ENCODE results near the gene HOXD12.
A peak's percentile ranks its signal among the peaks of the same experiment; 100 is the strongest.

The HOXD12 gene

GRCh38 chr2:176129813-176130146 lies 30.2 kb downstream of the HOXD12 start:
- Histone ChIP-seq H3K9ac (ENCODE audit: low read depth, low read length) (peak overlapping the region; percentile 47), H3K9me3 (replicated peaks; ENCODE audit: low read length) (no peaks in the 10 kb centered on the region), H3K27me3 (ENCODE audit: control insufficient read depth, insufficient read depth, low read length) (peaks cover 32% of the 10 kb centered on the region), H3K4me2 (ENCODE audit: low read length) (peak overlapping the region; percentile 78), H3K4me3 (ENCODE audit: low read length) (peak overlapping the region; percentile 65), H3K36me3 (ENCODE audit: insufficient read depth, low read length) (no peaks in the 10 kb centered on the region), H3K4me1 (ENCODE audit: control insufficient read depth, insufficient read depth, low read length) (no peaks in the 10 kb centered on the region)

- Histone ChIP-seq H3K4me2 (ENCODE audit: low read length) (peak overlapping the region; percentile 78), H3K9me3 (replicated peaks; ENCODE audit: low read length) (no peaks in the 10 kb centered on the region), H3K4me1 (ENCODE audit: control insufficient read depth, insufficient read depth, low read length) (no peaks in the 10 kb centered on the region), H3K36me3 (ENCODE audit: insufficient read depth, low read length) (no peaks in the 10 kb centered on the region), H3K27me3 (ENCODE audit: control insufficient read depth, insufficient read depth, low read length) (peaks cover 27% of the 10 kb centered on the region), H3K4me3 (ENCODE audit: low read length) (peak overlapping the region; percentile 65), H3K9ac (ENCODE audit: low read depth, low read length) (peak overlapping the region; percentile 47)
Observed at GRCh38 chr2:176130147-176130956, 30.8 kb downstream of the HOXD12 start.

GRCh38 chr2:176130957-176131847 lies 31.6 kb downstream of the HOXD12 start:
- Histone ChIP-seq H3K4me1 (ENCODE audit: control insufficient read depth, insufficient read depth, low read length) (peaks cover 3% of the 10 kb centered on the region), H3K4me3 (ENCODE audit: low read length) (peak overlapping the region; percentile 65)

GRCh38 chr2:176131848-176132158 lies 32.2 kb downstream of the HOXD12 start:
- peaks cover 14% of the 10 kb centered on the region for H3K27me3 ChIP-seq (ENCODE audit: control insufficient read depth, insufficient read depth, low read length)
- H3K4me1 ChIP-seq (ENCODE audit: control insufficient read depth, insufficient read depth, low read length), result peaks cover 3% of the 10 kb centered on the region
- peak overlapping the region; percentile 65 for H3K9ac ChIP-seq (ENCODE audit: low read depth, low read length)
- no peaks in the 10 kb centered on the region for H3K9me3 ChIP-seq (replicated peaks; ENCODE audit: low read length)
- no peaks in the 10 kb centered on the region for H3K36me3 ChIP-seq (ENCODE audit: insufficient read depth, low read length)
- H3K4me2 ChIP-seq (ENCODE audit: low read length), result peak overlapping the region; percentile 78
- peak overlapping the region; percentile 65 for H3K4me3 ChIP-seq (ENCODE audit: low read length)

More at GRCh38 chr2:176130957-176131847, 31.6 kb downstream of the HOXD12 start:
- Histone ChIP-seq H3K27me3 (ENCODE audit: control insufficient read depth, insufficient read depth, low read length) (peaks cover 19% of the 10 kb centered on the region), H3K9me3 (replicated peaks; ENCODE audit: low read length) (no peaks in the 10 kb centered on the region), H3K9ac (ENCODE audit: low read depth, low read length) (peak overlapping the region; percentile 47), H3K4me2 (ENCODE audit: low read length) (peak overlapping the region; percentile 78), H3K36me3 (ENCODE audit: insufficient read depth, low read length) (no peaks in the 10 kb centered on the region)

GRCh38 chr2:176132205-176133171 lies 32.9 kb downstream of the HOXD12 start:
- H3K4me2 ChIP-seq (ENCODE audit: low read length), result peak overlapping the region; percentile 78
- H3K36me3 ChIP-seq (ENCODE audit: insufficient read depth, low read length), result no peaks in the 10 kb centered on the region
- H3K9me3 ChIP-seq (replicated peaks; ENCODE audit: low read length), result no peaks in the 10 kb centered on the region
- H3K27me3 ChIP-seq (ENCODE audit: control insufficient read depth, insufficient read depth, low read length), result peaks cover 13% of the 10 kb centered on the region
- H3K4me1 ChIP-seq (ENCODE audit: control insufficient read depth, insufficient read depth, low read length), result peaks cover 3% of the 10 kb centered on the region
- peak overlapping the region; percentile 65 for H3K9ac ChIP-seq (ENCODE audit: low read depth, low read length)
- H3K4me3 ChIP-seq (ENCODE audit: low read length), result peak overlapping the region; percentile 64

- Histone ChIP-seq H3K4me2 (ENCODE audit: low read length) (no peak overlapping the region), H3K27me3 (ENCODE audit: control insufficient read depth, insufficient read depth, low read length) (peaks cover 6% of the 10 kb centered on the region), H3K36me3 (ENCODE audit: insufficient read depth, low read length) (no peaks in the 10 kb centered on the region), H3K9me3 (replicated peaks; ENCODE audit: low read length) (no peaks in the 10 kb centered on the region), H3K4me3 (ENCODE audit: low read length) (no peak overlapping the region), H3K9ac (ENCODE audit: low read depth, low read length) (no peak overlapping the region), H3K4me1 (ENCODE audit: control insufficient read depth, insufficient read depth, low read length) (peaks cover 3% of the 10 kb centered on the region)
Observed at GRCh38 chr2:176133389-176133788, 33.8 kb downstream of the HOXD12 start.

GRCh38 chr2:176134035-176134434 lies 34.4 kb downstream of the HOXD12 start:
- Histone ChIP-seq H3K4me3 (ENCODE audit: low read length) (no peak overlapping the region), H3K27me3 (ENCODE audit: control insufficient read depth, insufficient read depth, low read length) (peaks cover 3% of the 10 kb centered on the region), H3K9me3 (replicated peaks; ENCODE audit: low read length) (no peaks in the 10 kb centered on the region), H3K36me3 (ENCODE audit: insufficient read depth, low read length) (no peaks in the 10 kb centered on the region), H3K4me2 (ENCODE audit: low read length) (no peak overlapping the region), H3K4me1 (ENCODE audit: control insufficient read depth, insufficient read depth, low read length) (peaks cover 3% of the 10 kb centered on the region), H3K9ac (ENCODE audit: low read depth, low read length) (no peak overlapping the region)

GRCh38 chr2:176135035-176135440 lies 35.4 kb downstream of the HOXD12 start:
- peak overlapping the region; percentile 90 for H3K4me2 ChIP-seq (ENCODE audit: low read length)
- H3K4me3 ChIP-seq (ENCODE audit: low read length), result no peak overlapping the region
- peaks cover 3% of the 10 kb centered on the region for H3K27me3 ChIP-seq (ENCODE audit: control insufficient read depth, insufficient read depth, low read length)
- no peaks in the 10 kb centered on the region for H3K36me3 ChIP-seq (ENCODE audit: insufficient read depth, low read length)
- no peaks in the 10 kb centered on the region for H3K9me3 ChIP-seq (replicated peaks; ENCODE audit: low read length)
- no peak overlapping the region for H3K9ac ChIP-seq (ENCODE audit: low read depth, low read length)
- H3K4me1 ChIP-seq (ENCODE audit: control insufficient read depth, insufficient read depth, low read length), result peaks cover 3% of the 10 kb centered on the region

- Histone ChIP-seq H3K4me3 (ENCODE audit: low read length) (peak overlapping the region; percentile 86), H3K4me1 (ENCODE audit: control insufficient read depth, insufficient read depth, low read length) (peaks cover 3% of the 10 kb centered on the region), H3K27me3 (ENCODE audit: control insufficient read depth, insufficient read depth, low read length) (no peaks in the 10 kb centered on the region), H3K9me3 (replicated peaks; ENCODE audit: low read length) (no peaks in the 10 kb centered on the region), H3K9ac (ENCODE audit: low read depth, low read length) (peak overlapping the region; percentile 86), H3K4me2 (ENCODE audit: low read length) (peak overlapping the region; percentile 90), H3K36me3 (ENCODE audit: insufficient read depth, low read length) (no peaks in the 10 kb centered on the region)
Observed at GRCh38 chr2:176136374-176137251, 37.0 kb downstream of the HOXD12 start.

- Histone ChIP-seq H3K9me3 (replicated peaks; ENCODE audit: low read length) (no peaks in the 10 kb centered on the region), H3K36me3 (ENCODE audit: insufficient read depth, low read length) (no peaks in the 10 kb centered on the region), H3K4me1 (ENCODE audit: control insufficient read depth, insufficient read depth, low read length) (peaks cover 3% of the 10 kb centered on the region), H3K27me3 (ENCODE audit: control insufficient read depth, insufficient read depth, low read length) (no peaks in the 10 kb centered on the region), H3K4me2 (ENCODE audit: low read length) (peak overlapping the region; percentile 90), H3K9ac (ENCODE audit: low read depth, low read length) (peak overlapping the region; percentile 86), H3K4me3 (ENCODE audit: low read length) (peak overlapping the region; percentile 86)
Observed at GRCh38 chr2:176137252-176137580, 37.6 kb downstream of the HOXD12 start.
